Breast epithelium (tissue), 3 donors: ENCODE data around the gene CHD3.

Experiments
- CTCF ChIP-seq, 3 donors: fragments of 450-650 bp; IDR thresholded peaks; one replicate each; pipeline ENCODE4 v1.5.1; 2016 to 2017; ENCODE audit warnings: antibody characterized with exemption in 3 of 3, mild to moderate bottlenecking in 3 of 3, moderate library complexity in 3 of 3
- POLR2A ChIP-seq: fragments of 450-650 bp; IDR thresholded peaks from one replicate; pipeline ENCODE4 v1.6.1; 2016; ENCODE audit warnings: antibody characterized with exemption, mild to moderate bottlenecking, moderate library complexity

- TF ChIP-seq CTCF (IDR thresholded peaks at IDR 0.05) (no peak), POLR2A (no peak)
These were observed 4.7 kb upstream of the CHD3 start for GRCh38 chr17:7883781-7884386.
